Adrenal gland (tissue), 5 donors: ENCODE data around the gene TCERG1L.

Experiments
- CTCF ChIP-seq, 6 experiments: fragments of 450-650 bp in 4 of 6; fragments of 200-600 bp in 2 of 6; sonication (generic) in 1 of 6; IDR thresholded peaks; 1 replicate in 5 of 6; 2 replicates in 1 of 6; pipeline versions ENCODE4 v1.5.1 to v1.8.0; 2016 to 2021; ENCODE audit warnings: antibody characterized with exemption in 6 of 6, mild to moderate bottlenecking in 2 of 6, moderate library complexity in 1 of 6
- POLR2A ChIP-seq, 2 donors: fragments of 450-650 bp; IDR thresholded peaks; one replicate each; pipeline ENCODE4 v1.6.1; 2017; ENCODE audit warnings: antibody characterized with exemption in 2 of 2, mild to moderate bottlenecking in 2 of 2, moderate library complexity in 1 of 2
- donor health status: DM: no; HTN: no; CAD: no.

- TF ChIP-seq CTCF (IDR thresholded peaks at IDR 0.05) (no peak), POLR2A (IDR thresholded peaks at IDR 0.05) (no peak)
These were observed 5.0 kb upstream of the TCERG1L start for GRCh38 chr10:131316321-131317075.
